GM21576 (cell line): Measurements from ENCODE around the gene IZUMO4.
"Not testable (repeated sequence)": the region's sequence is repeated elsewhere in the genome, so short reads cannot be mapped to it uniquely, and the experiment has no call there.

Experiments
- ATAC-seq: cut with Tn5 transposase; IDR thresholded peaks from one replicate; pipeline ENCODE4 v1.9.1; 2021; ENCODE audit warnings: mild to moderate bottlenecking, moderate library complexity; ENCODE audit not compliant: unreplicated experiment

IZUMO4 gene

DNA sequence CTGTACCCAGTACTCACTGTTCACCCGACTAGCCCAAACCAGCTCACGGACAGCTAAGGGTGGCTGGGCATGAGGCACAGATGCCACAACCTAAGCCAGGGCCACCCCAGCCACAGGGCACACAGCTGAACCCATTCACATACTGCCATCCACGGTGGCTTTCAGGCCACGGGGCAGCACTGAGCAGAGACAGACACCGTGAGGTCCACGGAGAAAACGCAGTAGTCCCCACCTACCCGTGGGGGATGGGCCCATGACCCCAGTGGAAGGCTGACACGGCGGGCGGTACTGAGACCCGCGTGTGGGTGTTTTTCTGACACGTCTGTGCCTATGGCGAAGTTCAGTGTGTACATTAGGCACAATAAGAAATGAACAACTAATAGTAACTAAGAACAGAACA, 25.5 kb downstream of the IZUMO4 start:
- ATAC-seq, result no peak

DNA sequence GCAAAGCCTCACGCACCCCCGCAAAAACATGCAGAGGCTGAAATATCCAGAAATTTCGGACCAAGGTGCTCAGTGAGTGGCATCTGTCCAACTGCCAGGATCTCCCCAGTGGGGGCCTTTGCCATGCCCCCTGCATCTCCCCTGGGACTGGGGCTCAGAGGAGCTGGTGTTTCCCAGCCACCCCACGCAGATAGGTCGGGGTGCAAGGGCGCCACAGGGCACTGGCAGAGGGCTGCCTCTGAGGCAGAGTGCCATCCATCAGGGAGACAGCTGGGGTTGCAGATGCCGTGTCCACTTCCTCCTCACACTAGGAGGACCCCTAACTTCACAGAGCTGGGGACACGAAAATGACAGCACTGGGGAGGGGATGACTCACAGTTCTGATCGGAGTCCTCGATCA, 26.3 kb downstream of the IZUMO4 start:
- no peak for ATAC-seq

DNA sequence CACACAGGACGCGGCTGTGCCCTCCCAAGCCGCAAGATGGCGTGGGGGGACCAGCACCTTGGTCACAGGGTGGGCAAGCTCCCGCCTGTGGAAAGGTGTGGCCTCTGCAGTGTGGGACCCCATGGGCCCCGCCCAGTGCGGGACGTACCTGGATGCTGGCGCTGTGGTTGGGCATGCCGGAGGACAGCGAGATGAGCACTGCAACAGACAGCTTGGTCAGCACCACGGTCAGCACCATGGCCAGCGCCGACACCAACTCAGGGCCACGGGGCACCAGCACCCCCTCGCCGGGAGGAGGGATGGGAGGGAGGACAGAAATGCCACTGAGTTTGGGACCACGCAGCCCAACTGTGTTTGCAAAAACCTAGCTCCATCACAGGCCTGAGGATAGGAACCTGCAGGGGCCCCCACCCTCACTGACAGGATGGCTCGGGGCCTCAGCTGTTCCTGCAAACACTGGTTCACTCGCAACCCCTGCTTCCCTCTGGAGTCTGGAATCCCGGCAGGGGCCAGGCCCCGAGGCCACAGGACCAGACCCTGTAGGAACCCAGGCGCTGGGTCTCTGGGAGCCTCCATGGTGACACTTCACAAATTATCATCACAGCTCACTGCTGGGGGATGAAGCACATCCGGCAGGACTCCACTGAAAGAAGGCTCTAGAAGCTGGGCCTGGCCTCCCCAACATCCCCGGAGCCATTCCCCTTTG, 27.1 kb downstream of the IZUMO4 start:
- no peak for ATAC-seq

DNA sequence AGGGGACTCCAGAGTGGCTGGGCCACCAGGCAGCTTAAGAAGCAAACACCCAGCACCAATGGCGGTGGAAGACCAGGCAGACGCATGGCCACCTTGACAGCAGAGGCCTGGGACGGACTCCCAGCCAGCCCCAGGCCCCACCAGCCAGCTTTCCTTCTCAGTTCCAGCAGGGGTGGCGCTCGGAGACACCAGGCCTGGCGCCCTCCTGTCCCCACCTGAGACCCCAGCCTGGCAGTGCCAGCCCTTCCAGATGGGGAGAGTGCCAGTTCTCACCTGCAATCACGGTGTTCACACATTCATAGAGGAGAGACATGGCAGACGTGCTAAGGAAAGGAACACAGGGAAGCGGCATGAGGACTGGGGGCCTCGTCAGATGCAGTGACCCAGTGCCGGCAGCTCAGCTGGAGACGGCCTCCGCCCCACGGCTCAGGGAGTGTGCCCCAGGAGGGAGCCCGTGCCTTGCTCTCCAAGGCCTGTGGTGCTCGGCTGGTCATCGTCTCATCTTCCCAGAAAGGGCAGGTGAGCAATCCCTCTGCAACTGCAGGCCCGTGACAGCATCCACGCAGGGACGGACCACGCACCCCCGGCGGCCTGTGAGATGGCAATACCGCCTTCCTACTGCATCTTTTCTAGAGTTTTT, 30.3 kb downstream of the IZUMO4 start:
- ATAC-seq, result no peak

GRCh38 chr19:2127758-2128157, 31.0 kb downstream of the IZUMO4 start:
- ATAC-seq, result no peak

GRCh38 chr19:2128252-2128651, 31.5 kb downstream of the IZUMO4 start:
- not testable (repeated sequence) for ATAC-seq

- no peak for ATAC-seq
These were observed 32.3 kb downstream of the IZUMO4 start for GRCh38 chr19:2129022-2129421.

GRCh38 chr19:2129486-2129885, 32.8 kb downstream of the IZUMO4 start:
- ATAC-seq, result no peak

DNA sequence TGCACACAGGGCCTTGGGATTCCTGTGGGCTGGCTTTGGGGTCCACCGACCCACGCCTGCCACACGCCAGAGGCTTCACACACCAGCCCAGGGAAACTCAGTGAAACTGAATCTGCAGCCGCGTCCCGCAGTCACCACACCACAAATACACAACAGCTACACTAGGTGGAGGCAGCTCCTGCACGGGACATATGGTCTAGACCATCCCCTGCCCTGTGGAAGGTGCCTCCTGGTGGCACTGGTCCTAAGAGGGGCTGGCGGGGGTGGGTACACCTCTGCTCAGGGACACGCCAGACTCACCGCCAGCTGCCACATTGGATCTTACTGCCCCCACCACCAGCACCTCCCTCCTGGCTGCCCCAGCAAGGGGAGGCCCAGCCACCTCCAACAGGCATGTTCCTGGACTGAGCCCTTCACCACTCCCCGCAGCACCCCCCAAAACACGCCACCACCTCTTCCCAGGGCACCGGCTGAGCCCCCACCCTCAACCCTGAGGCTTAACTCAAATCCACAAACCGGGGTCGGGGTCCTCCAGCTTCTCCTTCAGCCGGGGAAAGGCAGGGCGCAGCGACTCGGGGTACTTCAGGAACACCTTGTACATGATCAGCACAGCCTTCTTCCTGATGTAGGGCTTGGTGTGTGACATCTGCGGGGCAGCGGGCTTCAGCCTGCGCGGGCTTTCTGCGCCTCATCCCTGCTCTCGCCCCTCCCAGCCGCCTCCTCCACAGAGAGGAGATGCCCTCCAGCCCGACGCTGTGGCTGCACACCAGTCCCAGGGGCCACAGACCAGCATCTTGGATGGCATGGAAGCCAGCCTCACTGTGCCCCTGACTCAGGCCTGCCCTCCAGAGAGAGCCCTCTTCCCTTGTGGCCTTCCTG, 33.4 kb downstream of the IZUMO4 start:
- no peak for ATAC-seq

GRCh38 chr19:2131012-2131975, 34.6 kb downstream of the IZUMO4 start:
- ATAC-seq, result not testable (repeated sequence)

DNA sequence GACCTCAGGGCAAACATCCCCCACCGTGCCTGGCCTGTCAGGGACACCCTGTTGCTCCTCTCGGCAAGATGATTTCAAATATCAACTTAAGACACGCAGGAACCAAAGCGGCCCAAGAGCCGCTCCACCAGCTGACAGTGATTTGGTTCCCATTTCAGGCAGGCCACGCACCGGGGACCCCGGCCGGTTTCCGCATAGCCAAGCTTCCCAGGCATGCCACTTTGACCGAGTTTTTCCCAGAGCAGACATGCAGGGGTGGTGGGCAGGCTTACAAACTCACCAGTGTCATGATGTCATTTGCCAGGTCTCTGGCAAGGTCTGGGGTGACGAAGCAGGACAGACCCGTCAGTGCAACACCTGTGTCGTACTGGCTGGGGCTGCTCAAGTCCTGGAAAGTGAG, 35.5 kb downstream of the IZUMO4 start:
- ATAC-seq, result no peak

DNA sequence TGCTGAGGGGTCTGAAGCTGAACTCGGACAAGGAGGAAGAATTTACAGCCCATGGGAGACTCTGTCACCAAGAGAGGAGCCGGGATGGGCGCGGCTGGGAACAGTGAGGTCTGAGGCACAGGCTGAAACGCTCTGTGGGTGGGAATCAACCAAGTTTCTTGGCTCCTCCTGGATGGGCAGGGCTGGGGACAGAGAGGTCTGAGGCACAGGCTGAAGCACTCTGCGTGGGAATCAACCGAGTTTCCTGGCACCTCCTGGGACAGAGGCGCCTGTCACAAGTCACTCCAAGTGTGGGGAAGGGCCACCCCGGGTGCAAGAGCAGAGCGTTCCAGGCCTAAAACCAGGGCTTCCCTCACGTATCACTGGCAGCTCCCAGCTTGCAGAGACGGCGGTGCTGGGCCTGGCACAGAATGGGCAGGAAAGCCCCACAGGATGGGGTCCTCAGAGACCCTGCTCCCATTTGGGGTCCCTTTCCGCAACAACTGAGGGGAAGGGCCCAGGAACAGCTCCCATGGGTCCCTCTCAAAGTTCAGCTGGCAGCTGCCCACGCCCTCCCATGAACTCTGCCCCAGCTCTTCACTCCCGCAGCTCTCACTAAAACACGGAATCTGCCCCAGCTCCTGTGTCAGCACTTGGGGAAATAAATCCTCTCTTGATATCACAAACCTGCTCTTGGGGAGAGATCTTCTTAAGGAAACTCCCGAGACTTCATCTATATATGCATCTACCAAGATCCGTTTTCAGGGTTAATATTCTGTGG, 36.2 kb downstream of the IZUMO4 start:
- no peak for ATAC-seq

GRCh38 chr19:2135474-2136402, 39.0 kb downstream of the IZUMO4 start:
- ATAC-seq, result no peak

GRCh38 chr19:2136796-2137195, 40.1 kb downstream of the IZUMO4 start:
- ATAC-seq, result no peak

DNA sequence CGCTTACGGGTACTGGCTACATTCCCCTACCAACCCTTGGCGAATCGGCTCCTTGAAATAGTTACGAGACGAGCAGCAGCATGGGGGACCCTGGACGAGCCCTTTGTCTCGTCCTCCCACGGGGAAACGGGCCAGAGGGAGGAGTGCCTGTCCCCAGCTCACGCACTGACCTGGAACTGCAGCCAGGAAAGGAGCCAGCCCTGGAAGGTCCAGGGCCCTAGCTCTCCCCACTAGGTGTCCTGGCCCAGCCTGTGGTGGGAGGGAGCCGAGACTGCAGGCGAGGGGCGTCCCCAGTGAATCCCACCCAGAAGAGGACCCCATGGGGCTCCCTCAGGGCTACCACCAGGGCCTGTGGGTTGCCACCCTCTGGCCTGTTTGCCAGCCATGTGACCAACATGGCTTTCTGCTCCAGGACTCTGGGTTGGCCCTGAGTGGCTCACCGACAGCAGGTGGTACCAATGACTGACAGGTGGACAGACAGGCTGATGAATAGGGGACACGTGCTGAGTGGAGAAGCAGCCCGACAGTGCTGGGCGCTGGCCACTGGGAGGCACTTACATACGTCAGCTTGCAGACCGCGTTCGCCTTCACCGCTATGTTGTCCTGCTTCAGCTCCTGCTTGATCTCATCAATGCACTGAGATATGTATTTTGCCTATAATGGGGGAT, 41.5 kb downstream of the IZUMO4 start:
- ATAC-seq, result no peak

GRCh38 chr19:2139385-2140137, 42.8 kb downstream of the IZUMO4 start:
- ATAC-seq, result no peak

DNA sequence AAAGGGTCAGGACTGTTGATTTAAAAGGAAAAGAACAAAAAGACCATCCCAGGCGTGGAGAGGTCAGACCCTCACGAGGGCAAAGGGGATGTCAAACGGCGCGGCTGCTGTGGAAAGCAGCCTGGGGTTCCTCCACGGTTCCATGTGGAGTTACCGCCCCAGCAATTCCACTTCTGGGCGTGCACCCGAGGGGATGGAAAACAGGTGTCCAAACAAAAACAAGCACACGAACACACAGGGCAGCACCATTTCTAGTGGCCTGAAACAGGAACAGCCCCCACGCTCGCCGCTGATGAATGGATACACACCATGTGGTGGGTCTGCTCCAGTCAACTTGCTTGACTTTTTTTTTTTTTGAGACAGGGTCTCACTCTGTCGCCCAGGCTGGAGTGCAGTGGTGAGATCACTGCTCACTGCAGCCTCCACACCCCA, 43.4 kb downstream of the IZUMO4 start:
- no peak for ATAC-seq
